Natural killer cell treated with Interleukin-12 subunit alpha and Interleukin-12 subunit beta and Interleukin-15 and Interleukin-18, amount 100 ng/mL, for 72 hours (primary cell): ENCODE data around the gene LSAMP. TPM values are rescaled to one million over a fixed set of nuclear protein-coding genes. Genes with fewer than 3 reads are reported as not detected.

Experiments
- ATAC-seq, 2 donors: fragments of 150-1000 bp; cut with Tn5 transposase in 1 of 2; sonication (Bioruptor Pico), chemical (Tn5 transposase) in 1 of 2; 2 replicates each; pipeline ENCODE4 v1.10.0; 2021
- DNase-seq: peaks from one replicate; pipeline ENCODE4 v3.0.0; 2022; ENCODE audit warnings: low spot score
- H3K27ac Mint-ChIP-seq, 2 donors: 1 replicate in 1 of 2; 2 replicates in 1 of 2; pipeline ENCODE4 v1.8.0; 2022; ENCODE audit warnings: mixed read lengths in 2 of 2, mild to moderate bottlenecking in 1 of 2, moderate library complexity in 1 of 2
- H3K27me3 Mint-ChIP-seq, 2 donors: 1 replicate in 1 of 2; 2 replicates in 1 of 2; pipeline ENCODE4 v1.8.0; 2022; ENCODE audit warnings: mixed read lengths in 2 of 2
- H3K36me3 Mint-ChIP-seq: one replicate; pipeline ENCODE4 v1.8.0; 2022; ENCODE audit warnings: mixed read lengths
- H3K4me1 Mint-ChIP-seq, 2 donors: 1 replicate in 1 of 2; 2 replicates in 1 of 2; pipeline ENCODE4 v1.8.0; 2022; ENCODE audit warnings: low read depth in 2 of 2, mixed read lengths in 2 of 2, mild to moderate bottlenecking in 1 of 2
- H3K4me3 Mint-ChIP-seq: one replicate; pipeline ENCODE4 v1.8.0; 2022; ENCODE audit warnings: mixed read lengths
- H3K9me3 Mint-ChIP-seq: 2 replicates; pipeline ENCODE4 v1.8.0; 2022; ENCODE audit warnings: mixed read lengths
- total RNA-seq, 2 donors: library from RNA; stranded (reverse); gene quantifications; one replicate each; pipeline ENCODE4 v1.2.3, GENCODE V29; 2022

The LSAMP gene
- total RNA-seq, 2 donors from 2014 or later = not detected

DNA sequence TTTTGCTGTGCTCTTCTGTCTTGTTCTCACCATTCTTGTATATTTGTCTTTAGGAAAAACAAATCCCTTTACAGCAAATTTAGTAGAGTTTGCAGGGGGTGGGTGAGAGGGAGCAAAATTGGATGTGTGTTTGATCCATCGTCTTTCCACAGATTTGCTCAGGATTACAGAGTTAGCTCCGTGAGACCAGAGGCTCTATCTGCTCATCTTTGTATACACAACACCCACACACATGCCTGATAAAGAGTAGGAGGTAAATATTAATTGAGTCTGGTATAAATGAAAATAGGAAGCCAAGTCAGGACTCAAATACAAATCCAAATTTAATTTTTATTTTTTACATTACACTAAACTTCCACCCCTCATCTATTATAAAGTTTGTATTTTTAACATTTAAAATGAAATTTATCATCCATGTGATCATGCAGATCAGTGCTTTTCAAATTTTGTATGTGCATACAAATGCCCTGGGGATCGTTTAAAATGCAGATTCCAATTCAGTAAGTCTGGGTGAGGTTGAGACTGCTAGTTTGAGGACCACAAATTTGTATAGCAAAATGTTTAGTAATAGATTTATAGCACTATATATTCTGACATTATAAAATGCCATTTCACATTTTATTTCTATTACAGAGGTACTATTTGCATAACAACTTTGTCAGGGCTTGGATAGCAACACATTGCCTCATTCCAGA is 326.7 kb downstream of the LSAMP start:
- ATAC-seq (no peak), DNase-seq (no peak)
- H3K4me3 Mint-ChIP-seq = no peak overlapping the region
- no peak overlapping the region for H3K27ac Mint-ChIP-seq
- H3K27me3 Mint-ChIP-seq = no peaks in the 10 kb centered on the region
- H3K4me1 Mint-ChIP-seq = no peaks in the 10 kb centered on the region
- peaks cover 3% of the 10 kb centered on the region for H3K9me3 Mint-ChIP-seq
- H3K36me3 Mint-ChIP-seq = no peaks in the 10 kb centered on the region

GRCh38 chr3:116114586-116114985 is 330.7 kb downstream of the LSAMP start:
- Mint-ChIP-seq H3K27me3 (no peaks in the 10 kb centered on the region), H3K9me3 (peaks cover 3% of the 10 kb centered on the region), H3K4me3 (no peak overlapping the region), H3K4me1 (no peaks in the 10 kb centered on the region), H3K36me3 (no peaks in the 10 kb centered on the region), H3K27ac (no peak overlapping the region)
- ATAC-seq (no peak), DNase-seq (no peak)

- Mint-ChIP-seq H3K4me1 (no peaks in the 10 kb centered on the region), H3K36me3 (no peaks in the 10 kb centered on the region), H3K27ac (no peak overlapping the region), H3K9me3 (peaks cover 3% of the 10 kb centered on the region), H3K27me3 (no peaks in the 10 kb centered on the region), H3K4me3 (no peak overlapping the region)
- DNase-seq (no peak), ATAC-seq (no peak)
Measured at GRCh38 chr3:116112696-116113095, 332.6 kb downstream of the LSAMP start.

GRCh38 chr3:116111765-116112164 is 333.5 kb downstream of the LSAMP start:
- H3K27me3 Mint-ChIP-seq = no peaks in the 10 kb centered on the region
- ATAC-seq = no peak
- no peak overlapping the region for H3K4me3 Mint-ChIP-seq
- H3K36me3 Mint-ChIP-seq = no peaks in the 10 kb centered on the region
- H3K4me1 Mint-ChIP-seq = no peaks in the 10 kb centered on the region
- peaks cover 3% of the 10 kb centered on the region for H3K9me3 Mint-ChIP-seq
- no peak overlapping the region for H3K27ac Mint-ChIP-seq
- DNase-seq = no peak

GRCh38 chr3:116103868-116104530 is 341.3 kb downstream of the LSAMP start:
- no peak for DNase-seq
- H3K36me3 Mint-ChIP-seq = peaks cover 5% of the 10 kb centered on the region
- peaks cover 12% of the 10 kb centered on the region for H3K9me3 Mint-ChIP-seq
- ATAC-seq = no peak
- no peaks in the 10 kb centered on the region for H3K27me3 Mint-ChIP-seq
- no peaks in the 10 kb centered on the region for H3K4me1 Mint-ChIP-seq
- H3K27ac Mint-ChIP-seq = no peak overlapping the region
- no peak overlapping the region for H3K4me3 Mint-ChIP-seq

DNA sequence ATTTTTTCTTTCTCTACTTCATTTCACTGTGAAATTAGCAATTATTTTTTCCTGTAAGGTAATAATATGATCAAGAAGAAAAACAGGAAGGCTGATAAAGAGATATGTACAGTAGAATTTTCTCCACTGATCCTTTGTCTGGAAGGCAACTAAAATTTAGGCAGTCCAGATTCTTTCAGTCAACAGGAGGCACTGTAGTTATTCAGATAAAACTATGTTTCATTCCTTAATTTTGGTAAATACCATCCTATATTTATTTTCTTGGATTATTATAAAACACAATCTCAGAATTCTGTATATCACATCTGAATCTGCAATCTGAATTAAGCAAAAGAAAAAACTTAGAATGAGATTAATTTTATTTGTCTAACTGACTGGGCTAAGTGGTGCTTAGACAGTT is 343.2 kb downstream of the LSAMP start:
- no peaks in the 10 kb centered on the region for H3K27me3 Mint-ChIP-seq
- ATAC-seq = no peak
- no peaks in the 10 kb centered on the region for H3K4me1 Mint-ChIP-seq
- peaks cover 12% of the 10 kb centered on the region for H3K9me3 Mint-ChIP-seq
- no peak for DNase-seq
- no peak overlapping the region for H3K27ac Mint-ChIP-seq
- peaks cover 5% of the 10 kb centered on the region for H3K36me3 Mint-ChIP-seq
- no peak overlapping the region for H3K4me3 Mint-ChIP-seq

- Mint-ChIP-seq H3K4me3 (no peak overlapping the region), H3K9me3 (peaks cover 13% of the 10 kb centered on the region), H3K4me1 (no peaks in the 10 kb centered on the region), H3K36me3 (peaks cover 5% of the 10 kb centered on the region), H3K27me3 (no peaks in the 10 kb centered on the region), H3K27ac (no peak overlapping the region)
- ATAC-seq (no peak), DNase-seq (no peak)
Measured at GRCh38 chr3:116097226-116097625, 348.1 kb downstream of the LSAMP start.

GRCh38 chr3:116096631-116097030 is 348.7 kb downstream of the LSAMP start:
- Mint-ChIP-seq H3K4me1 (no peaks in the 10 kb centered on the region), H3K4me3 (no peak overlapping the region), H3K36me3 (peaks cover 5% of the 10 kb centered on the region), H3K9me3 (peaks cover 17% of the 10 kb centered on the region), H3K27me3 (no peaks in the 10 kb centered on the region), H3K27ac (no peak overlapping the region)
- DNase-seq (no peak), ATAC-seq (no peak)

DNA sequence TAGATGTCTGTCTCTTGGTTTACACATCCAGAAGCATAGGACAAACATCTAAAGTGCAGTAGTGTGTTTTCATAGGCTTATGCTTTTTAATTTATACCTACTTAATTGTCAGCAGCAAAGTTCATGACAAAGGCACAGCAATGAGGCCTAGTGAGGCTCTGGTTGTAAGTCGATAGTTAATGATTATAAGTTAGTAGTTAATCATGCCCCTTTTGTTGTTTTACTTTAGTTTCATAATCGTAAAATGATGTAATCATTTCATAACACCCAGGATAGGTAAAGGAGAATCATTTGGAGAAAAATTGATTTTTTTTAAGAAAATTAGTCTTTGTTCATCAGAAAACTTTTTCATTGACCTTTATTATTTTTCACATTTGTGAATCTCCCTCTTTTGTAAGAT is 351.9 kb downstream of the LSAMP start:
- no peak overlapping the region for H3K4me3 Mint-ChIP-seq
- ATAC-seq (no peak), DNase-seq (no peak)
- H3K36me3 Mint-ChIP-seq = no peaks in the 10 kb centered on the region
- H3K9me3 Mint-ChIP-seq = peaks cover 9% of the 10 kb centered on the region
- H3K27ac Mint-ChIP-seq = no peak overlapping the region
- H3K27me3 Mint-ChIP-seq = no peaks in the 10 kb centered on the region
- no peaks in the 10 kb centered on the region for H3K4me1 Mint-ChIP-seq

GRCh38 chr3:116087426-116087825 is 357.9 kb downstream of the LSAMP start:
- Mint-ChIP-seq H3K4me1 (no peaks in the 10 kb centered on the region), H3K27me3 (no peaks in the 10 kb centered on the region), H3K27ac (no peak overlapping the region), H3K9me3 (peaks cover 5% of the 10 kb centered on the region), H3K36me3 (no peaks in the 10 kb centered on the region), H3K4me3 (no peak overlapping the region)
- DNase-seq (no peak), ATAC-seq (no peak)

DNA sequence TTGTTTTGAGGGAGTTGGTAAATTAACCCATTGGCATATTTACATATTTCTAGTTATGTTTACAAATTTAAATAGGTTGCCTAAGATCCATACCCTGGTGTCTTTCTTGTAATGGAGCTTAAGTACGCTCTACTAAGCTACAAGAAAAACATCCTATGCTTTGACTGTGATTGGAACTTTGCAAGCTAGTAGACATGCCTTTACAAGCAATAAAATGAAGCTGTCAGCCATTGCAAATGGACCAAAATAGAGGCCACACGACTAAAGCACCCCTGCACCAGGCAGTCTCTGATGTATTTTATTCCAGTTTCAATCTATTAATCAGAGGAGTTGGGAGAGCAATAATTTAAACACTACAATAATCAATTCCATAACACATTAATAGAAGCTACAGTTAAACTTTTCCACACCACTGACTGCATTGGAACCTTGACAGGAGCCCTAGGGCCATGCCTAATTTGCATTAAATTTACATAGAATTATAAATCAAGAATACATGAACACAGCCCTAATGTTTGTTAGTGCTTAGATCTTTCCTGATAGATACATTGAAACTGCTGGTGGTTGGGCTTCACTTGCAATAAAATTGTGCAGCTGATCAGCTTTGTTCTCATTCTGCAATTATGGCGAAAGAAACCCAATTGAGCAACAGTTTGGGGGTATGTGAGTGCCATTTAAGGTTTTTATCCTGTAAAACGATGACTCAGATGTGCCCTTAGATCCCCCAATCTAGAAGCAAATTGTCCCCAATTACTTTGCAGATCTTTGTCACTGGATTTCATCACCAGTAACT is 360.1 kb downstream of the LSAMP start:
- Mint-ChIP-seq H3K27me3 (no peaks in the 10 kb centered on the region), H3K27ac (no peak overlapping the region), H3K9me3 (no peaks in the 10 kb centered on the region), H3K4me1 (no peaks in the 10 kb centered on the region), H3K4me3 (no peak overlapping the region), H3K36me3 (no peaks in the 10 kb centered on the region)
- ATAC-seq (no peak), DNase-seq (no peak)

GRCh38 chr3:116083683-116084082 is 361.6 kb downstream of the LSAMP start:
- Mint-ChIP-seq H3K36me3 (no peaks in the 10 kb centered on the region), H3K4me3 (no peak overlapping the region), H3K9me3 (peaks cover 4% of the 10 kb centered on the region), H3K27me3 (no peaks in the 10 kb centered on the region), H3K4me1 (no peaks in the 10 kb centered on the region), H3K27ac (no peak overlapping the region)
- ATAC-seq (no peak), DNase-seq (no peak)

- no peak overlapping the region for H3K27ac Mint-ChIP-seq
- H3K4me3 Mint-ChIP-seq = no peak overlapping the region
- no peaks in the 10 kb centered on the region for H3K27me3 Mint-ChIP-seq
- H3K36me3 Mint-ChIP-seq = no peaks in the 10 kb centered on the region
- no peaks in the 10 kb centered on the region for H3K4me1 Mint-ChIP-seq
- no peak for ATAC-seq
- DNase-seq = no peak
- peaks cover 4% of the 10 kb centered on the region for H3K9me3 Mint-ChIP-seq
Measured at GRCh38 chr3:116078561-116078960, 366.7 kb downstream of the LSAMP start.

DNA sequence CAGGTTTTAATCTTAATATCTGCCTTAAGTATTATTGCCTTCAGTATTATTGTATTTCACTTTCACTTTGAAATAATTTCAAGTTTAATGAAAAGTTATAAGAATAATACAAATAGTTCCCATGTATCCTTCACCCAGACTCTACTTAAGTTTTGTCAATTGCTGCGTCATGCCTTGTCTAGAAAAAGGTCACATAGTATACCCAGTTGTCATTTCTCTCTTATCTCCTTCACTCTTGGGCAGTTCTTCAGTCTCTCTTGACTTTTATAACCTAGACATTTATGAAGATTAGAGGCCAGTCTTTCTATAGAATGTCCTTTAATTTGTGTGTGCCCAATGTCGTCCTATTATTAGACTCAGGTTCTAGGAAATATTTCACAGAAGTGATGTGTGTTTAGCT is 367.7 kb downstream of the LSAMP start:
- H3K4me1 Mint-ChIP-seq = no peaks in the 10 kb centered on the region
- no peak for ATAC-seq
- no peaks in the 10 kb centered on the region for H3K27me3 Mint-ChIP-seq
- peaks cover 4% of the 10 kb centered on the region for H3K9me3 Mint-ChIP-seq
- DNase-seq = no peak
- no peaks in the 10 kb centered on the region for H3K36me3 Mint-ChIP-seq
- no peak overlapping the region for H3K27ac Mint-ChIP-seq
- no peak overlapping the region for H3K4me3 Mint-ChIP-seq
